Measurements from ENCODE around the gene C1QTNF12.

DNA sequence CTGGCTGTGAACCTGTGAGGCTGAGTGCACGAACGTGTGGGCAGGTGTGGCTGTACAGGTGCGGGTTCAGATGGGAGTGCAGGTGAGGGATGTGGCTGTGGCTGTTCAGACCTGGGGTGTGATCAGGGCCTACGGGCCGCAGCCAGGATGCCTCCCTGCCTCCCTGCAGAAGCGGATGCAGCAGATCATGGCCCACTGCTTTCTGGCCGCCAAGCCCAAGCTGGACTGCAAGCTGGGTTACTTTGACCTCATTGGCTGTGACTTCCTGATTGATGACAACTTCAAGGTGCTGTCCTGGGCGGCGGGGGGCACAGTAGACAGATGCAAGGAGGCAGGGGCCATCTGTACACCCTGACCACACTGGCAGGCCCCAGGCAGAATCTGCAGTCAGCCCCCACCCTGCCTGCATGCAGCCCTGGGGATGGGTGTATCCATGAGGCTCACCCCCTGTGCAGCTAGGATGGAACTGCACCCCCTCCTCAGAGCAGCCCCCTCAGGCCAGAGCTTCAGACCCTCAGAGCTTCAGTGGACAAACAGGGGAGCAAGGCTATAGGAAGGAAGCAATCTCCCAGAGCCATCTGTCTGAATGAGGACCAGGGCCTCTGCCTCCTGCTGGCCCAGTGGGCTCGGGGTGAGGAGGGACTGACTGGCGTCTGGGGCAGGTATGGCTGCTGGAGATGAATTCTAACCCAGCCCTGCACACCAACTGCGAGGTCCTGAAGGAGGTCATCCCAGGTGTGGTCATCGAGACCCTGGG lies 49.9 kb downstream of the C1QTNF12 start:
- TF ChIP-seq, protein P1, sequence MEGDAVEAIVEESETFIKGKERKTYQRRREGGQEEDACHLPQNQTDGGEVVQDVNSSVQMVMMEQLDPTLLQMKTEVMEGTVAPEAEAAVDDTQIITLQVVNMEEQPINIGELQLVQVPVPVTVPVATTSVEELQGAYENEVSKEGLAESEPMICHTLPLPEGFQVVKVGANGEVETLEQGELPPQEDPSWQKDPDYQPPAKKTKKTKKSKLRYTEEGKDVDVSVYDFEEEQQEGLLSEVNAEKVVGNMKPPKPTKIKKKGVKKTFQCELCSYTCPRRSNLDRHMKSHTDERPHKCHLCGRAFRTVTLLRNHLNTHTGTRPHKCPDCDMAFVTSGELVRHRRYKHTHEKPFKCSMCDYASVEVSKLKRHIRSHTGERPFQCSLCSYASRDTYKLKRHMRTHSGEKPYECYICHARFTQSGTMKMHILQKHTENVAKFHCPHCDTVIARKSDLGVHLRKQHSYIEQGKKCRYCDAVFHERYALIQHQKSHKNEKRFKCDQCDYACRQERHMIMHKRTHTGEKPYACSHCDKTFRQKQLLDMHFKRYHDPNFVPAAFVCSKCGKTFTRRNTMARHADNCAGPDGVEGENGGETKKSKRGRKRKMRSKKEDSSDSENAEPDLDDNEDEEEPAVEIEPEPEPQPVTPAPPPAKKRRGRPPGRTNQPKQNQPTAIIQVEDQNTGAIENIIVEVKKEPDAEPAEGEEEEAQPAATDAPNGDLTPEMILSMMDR (conservative IDR thresholded peaks at IDR 0.05) = no peak
- TF ChIP-seq ZFX (IDR thresholded peaks at IDR 0.05) = no peak

All from C4-2B (cell line).